ENCODE results near the gene C10orf90. TPM values are rescaled to one million over a fixed set of nuclear protein-coding genes. Genes with fewer than 3 reads are reported as not detected.

Gene C10orf90
- total RNA-seq, 2 experiments from 2014 or later: not detected

DNA sequence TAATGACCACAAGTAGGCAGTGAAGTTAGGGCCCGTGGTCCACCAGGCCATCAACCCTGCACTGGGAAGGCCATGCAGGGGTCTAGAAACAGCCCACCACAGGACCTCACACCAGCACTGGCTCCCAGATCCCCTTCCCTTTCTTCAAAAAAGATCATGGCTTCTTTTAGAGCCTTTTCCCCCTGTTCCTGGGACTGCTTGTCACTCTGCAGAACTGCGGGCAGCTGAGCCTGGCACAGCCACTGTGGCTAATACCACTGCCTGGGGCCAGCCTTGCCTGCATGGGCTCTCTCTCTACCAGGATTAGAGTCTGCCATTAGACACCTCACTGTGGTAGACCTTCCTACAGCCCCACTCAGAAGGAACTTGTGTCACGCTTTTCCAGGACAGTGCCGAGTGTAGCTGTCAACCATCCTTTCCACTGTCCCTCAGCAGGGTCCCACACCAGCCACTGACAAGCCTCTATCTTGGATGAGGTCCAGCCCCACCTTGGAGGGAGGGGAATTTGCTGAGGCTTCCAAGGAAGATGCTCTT is 19.0 kb upstream of the C10orf90 start:
- Mint-ChIP-seq H3K27me3 (no peaks in the 10 kb centered on the region), H3K27ac (no peak overlapping the region), H3K9me3 (no peaks in the 10 kb centered on the region), H3K4me1 (no peaks in the 10 kb centered on the region), H3K4me3 (no peak overlapping the region), H3K36me3 (ENCODE audit: low read depth) (no peaks in the 10 kb centered on the region)
- ChIA-PET POLR2A (no interaction called here), CTCF (no interaction called here)
- no peak for DNase-seq

DNA sequence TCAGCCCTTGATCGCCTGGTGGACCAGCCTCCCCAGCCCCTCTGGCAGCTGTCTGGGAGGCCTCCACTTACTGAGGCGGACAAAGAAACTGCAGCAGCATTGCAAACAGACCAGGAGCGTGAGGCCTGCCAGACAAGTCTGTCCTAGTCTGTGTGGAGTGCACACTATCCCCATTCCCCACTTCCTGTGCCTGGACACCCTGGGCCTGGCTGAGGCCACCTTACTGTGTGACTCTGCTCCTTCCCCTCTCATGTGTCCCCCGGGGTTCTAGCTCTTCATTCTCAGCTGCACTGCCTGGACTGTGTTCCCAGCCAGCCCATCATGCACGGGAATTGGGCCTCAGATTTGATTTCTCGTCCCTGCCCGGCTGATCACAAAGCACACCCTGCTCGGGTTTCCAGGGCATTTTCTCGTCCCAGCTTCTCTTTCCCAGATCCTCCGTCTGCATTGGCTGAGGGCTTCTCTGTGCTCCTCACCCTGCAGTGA is 16.7 kb upstream of the C10orf90 start:
- H3K9me3 Mint-ChIP-seq: no peaks in the 10 kb centered on the region
- H3K4me3 Mint-ChIP-seq: no peak overlapping the region
- DNase-seq: no peak
- no peak overlapping the region for H3K27ac Mint-ChIP-seq
- ChIA-PET POLR2A (no interaction called here), CTCF (no interaction called here)
- no peaks in the 10 kb centered on the region for H3K27me3 Mint-ChIP-seq
- no peaks in the 10 kb centered on the region for H3K4me1 Mint-ChIP-seq
- H3K36me3 Mint-ChIP-seq (ENCODE audit: low read depth): no peaks in the 10 kb centered on the region

DNA sequence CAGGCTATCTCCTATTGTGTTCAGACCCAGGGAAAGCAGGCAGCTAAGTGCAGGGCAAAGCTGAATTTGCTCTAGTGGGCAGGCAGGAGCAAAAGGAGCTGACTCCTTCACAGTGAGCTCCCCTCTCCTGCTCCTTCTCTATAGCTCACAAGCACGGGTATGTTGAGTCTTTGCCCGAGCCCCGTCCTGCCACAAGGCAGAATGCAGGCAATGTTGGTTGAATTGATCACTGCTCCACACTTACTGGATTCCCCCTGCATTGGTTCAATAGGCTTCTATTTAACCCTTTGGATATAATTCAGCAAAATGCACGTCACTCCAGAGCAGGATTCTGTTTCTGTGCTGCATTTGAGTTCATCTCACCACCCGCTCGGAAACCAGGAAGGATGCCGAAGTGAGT is 16.2 kb upstream of the C10orf90 start:
- no peak for DNase-seq
- Mint-ChIP-seq H3K4me1 (no peaks in the 10 kb centered on the region), H3K27ac (no peak overlapping the region), H3K4me3 (no peak overlapping the region), H3K9me3 (no peaks in the 10 kb centered on the region), H3K36me3 (ENCODE audit: low read depth) (no peaks in the 10 kb centered on the region), H3K27me3 (no peaks in the 10 kb centered on the region)
- ChIA-PET POLR2A (no interaction called here), CTCF (no interaction called here)

DNA sequence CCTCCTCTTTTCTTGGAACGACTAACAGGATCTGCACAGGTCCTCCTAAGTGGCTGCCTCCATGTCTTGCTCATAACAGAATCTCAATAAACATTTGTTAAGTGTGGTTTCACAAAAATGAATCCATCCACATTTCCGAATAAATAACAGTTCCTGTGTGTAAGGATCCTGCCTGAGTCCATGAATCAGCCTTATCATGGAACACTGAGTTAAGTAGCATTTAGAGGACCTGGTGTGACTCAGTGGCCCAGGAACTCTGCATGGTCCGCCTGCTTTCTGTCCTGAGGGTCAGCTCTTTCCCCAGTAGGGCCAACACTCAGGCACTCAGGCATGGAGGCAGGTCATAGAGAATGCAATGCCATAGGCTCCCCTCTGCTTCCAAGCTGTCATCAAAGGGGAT is 15.8 kb upstream of the C10orf90 start:
- H3K27me3 Mint-ChIP-seq: no peaks in the 10 kb centered on the region
- CTCF ChIA-PET: no interaction called here
- POLR2A ChIA-PET: no interaction called here
- no peak for DNase-seq
- H3K27ac Mint-ChIP-seq: no peak overlapping the region
- no peaks in the 10 kb centered on the region for H3K36me3 Mint-ChIP-seq (ENCODE audit: low read depth)
- H3K4me1 Mint-ChIP-seq: no peaks in the 10 kb centered on the region
- H3K9me3 Mint-ChIP-seq: no peaks in the 10 kb centered on the region
- no peak overlapping the region for H3K4me3 Mint-ChIP-seq

DNA sequence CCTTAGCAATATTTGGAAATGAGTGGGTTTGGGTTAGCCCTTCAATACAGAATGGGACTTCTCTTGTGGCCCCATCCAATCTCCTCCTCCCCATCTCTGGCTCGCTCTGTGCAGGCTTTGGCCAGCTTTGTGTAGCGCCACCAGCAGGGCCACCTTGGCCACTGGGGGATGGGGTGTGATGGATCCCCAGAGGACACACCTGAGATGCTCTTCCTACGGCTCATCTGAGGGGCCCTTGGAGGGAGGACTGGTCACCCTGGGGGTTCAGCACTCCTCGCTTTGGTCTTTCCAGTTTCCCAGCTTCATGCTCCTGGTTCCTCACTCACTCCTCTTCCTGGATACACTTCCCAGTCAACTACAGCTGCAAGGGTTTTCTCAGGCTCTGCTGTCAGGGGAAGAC is 15.3 kb upstream of the C10orf90 start:
- ChIA-PET POLR2A (no interaction called here), CTCF (no interaction called here)
- Mint-ChIP-seq H3K9me3 (no peaks in the 10 kb centered on the region), H3K4me3 (no peak overlapping the region), H3K27ac (no peak overlapping the region), H3K4me1 (no peaks in the 10 kb centered on the region), H3K27me3 (no peaks in the 10 kb centered on the region), H3K36me3 (ENCODE audit: low read depth) (no peaks in the 10 kb centered on the region)
- no peak for DNase-seq

DNA sequence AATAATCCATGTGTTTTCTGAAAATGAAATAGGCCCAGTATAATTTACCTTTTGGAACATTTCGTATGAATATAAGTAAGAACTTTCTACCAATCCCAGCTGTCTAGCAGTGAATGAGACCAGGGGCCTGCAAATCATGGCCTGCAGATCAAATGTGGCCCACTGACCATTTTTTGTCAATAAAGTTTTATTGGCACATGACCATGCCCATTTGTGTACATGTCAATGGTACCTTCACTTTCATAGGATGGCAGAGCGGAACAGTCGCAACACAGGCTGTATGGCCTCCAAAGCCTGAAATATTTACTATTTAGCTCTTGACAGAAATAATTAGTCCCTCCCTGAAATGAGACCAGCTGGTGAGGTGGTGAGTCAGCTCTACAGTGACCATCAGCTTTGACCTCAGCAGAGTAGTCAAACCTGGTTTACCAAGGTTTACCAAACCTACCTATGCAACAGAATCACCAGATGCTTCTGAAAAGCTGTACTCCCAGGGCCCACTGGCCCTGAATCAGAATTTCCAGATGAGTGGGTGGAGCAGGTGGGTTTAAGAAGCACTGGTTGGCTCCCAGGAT is 13.8 kb upstream of the C10orf90 start:
- CTCF ChIA-PET: no interaction called here
- H3K27ac Mint-ChIP-seq: no peak overlapping the region
- no peaks in the 10 kb centered on the region for H3K36me3 Mint-ChIP-seq (ENCODE audit: low read depth)

DNA sequence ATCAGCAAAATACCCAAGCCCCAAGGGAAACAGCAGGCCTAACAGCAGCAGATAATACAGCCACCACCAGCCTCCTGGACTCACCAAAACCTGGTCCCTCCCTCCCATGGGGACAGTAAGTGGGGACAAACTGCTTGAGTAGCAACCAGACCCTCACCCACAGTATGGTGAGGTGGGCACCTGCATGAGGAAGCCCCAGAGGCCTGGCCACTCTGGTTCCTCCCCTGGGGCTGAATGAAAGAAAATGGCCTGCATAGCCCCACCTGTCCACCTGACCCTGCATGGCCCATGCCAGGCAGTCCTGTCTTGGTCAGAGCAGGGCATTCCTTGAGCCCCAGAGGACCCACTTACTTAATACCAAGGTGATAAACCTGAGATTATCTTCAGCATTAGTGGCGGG is 13.0 kb upstream of the C10orf90 start:
- Mint-ChIP-seq H3K27me3 (no peaks in the 10 kb centered on the region), H3K9me3 (no peaks in the 10 kb centered on the region), H3K27ac (no peak overlapping the region), H3K36me3 (ENCODE audit: low read depth) (no peaks in the 10 kb centered on the region), H3K4me3 (no peak overlapping the region), H3K4me1 (no peaks in the 10 kb centered on the region)
- ChIA-PET CTCF (no interaction called here), POLR2A (no interaction called here)
- DNase-seq: no peak

More for the DNA sequence above, 13.8 kb upstream of the C10orf90 start:
- Mint-ChIP-seq H3K27me3 (no peaks in the 10 kb centered on the region), H3K4me3 (no peak overlapping the region), H3K4me1 (no peaks in the 10 kb centered on the region), H3K9me3 (no peaks in the 10 kb centered on the region)
- DNase-seq: no peak
- POLR2A ChIA-PET: no interaction called here

DNA sequence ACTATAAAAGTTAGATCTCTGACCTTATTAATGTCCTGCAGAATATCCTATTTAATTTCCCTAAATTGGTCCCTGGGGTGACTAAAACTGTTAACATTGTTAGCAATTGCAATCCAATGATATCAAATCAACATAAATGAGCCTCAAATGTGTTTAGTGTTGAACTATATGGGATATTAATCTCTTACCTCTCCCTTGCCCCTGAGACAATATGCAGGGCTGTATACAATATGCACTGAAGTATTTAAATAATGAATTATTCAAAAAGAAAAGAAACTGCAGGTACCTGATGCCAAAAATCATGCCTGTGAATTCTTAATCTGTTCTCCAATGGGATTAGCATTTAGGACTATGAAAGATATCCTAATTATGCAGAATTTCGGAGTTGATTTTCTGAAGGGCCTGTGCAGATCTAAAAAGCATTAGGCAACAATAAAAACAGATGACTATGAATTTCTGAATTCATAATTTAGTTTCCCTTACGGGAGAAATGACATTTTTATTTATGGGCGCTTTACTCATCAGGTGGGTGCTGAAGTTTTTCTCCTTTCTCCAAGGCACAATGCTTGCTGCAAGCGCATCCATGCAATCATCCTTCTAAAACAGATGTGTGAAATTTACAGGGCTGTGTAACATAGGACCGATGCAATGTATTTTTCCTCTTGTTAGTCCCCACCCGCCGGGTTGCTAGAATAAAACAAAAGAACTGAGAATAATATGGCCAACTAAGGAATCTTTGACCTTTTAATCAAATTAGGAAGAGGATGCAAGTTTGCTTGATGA is 5.4 kb upstream of the C10orf90 start:
- Mint-ChIP-seq H3K27ac (no peak overlapping the region), H3K36me3 (ENCODE audit: low read depth) (no peaks in the 10 kb centered on the region), H3K27me3 (no peaks in the 10 kb centered on the region), H3K9me3 (peaks cover 11% of the 10 kb centered on the region), H3K4me3 (no peak overlapping the region), H3K4me1 (no peaks in the 10 kb centered on the region)
- ChIA-PET POLR2A (no interaction called here), CTCF (no interaction called here)
- no peak for DNase-seq

DNA sequence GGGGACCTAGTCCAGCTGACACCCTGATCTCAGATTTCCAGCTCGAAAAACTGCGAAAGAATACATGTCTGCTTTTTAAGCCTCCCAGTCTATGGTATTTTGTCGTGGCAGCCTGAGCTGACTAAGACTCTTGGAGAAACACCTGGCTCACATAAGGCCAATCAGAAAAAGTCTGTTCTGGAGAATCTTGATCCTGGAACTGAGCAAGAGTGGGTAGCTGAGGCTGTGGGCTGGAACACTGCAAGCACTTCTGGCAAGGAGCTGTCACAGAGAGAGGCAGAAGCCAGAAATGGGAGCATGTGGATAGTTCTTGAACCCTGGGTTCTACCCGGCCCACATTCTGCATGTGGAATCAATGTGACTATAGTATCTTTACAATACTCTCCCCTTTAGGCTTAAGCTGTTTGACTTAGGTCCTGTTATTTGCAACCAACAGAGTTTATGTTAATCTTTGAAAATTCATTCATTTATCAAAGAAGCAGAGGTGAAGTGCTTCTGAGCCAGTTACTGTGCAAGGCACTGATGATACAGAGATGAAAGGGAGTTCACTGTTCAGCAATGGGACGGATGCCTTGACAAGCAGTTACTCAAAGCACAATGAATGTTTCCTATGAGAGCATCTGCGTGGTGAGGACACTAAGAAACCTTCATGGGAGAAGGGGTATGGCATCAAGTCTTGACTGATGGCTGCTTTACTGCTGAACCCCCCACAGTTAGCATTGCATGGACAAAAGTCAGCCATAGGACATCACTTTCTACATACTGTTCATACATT is 4.4 kb upstream of the C10orf90 start:
- CTCF ChIA-PET: no interaction called here
- Mint-ChIP-seq H3K4me3 (no peak overlapping the region), H3K9me3 (peaks cover 11% of the 10 kb centered on the region), H3K4me1 (no peaks in the 10 kb centered on the region), H3K27ac (no peak overlapping the region), H3K36me3 (ENCODE audit: low read depth) (no peaks in the 10 kb centered on the region), H3K27me3 (no peaks in the 10 kb centered on the region)
- DNase-seq: no peak
- POLR2A ChIA-PET: no interaction called here

DNA sequence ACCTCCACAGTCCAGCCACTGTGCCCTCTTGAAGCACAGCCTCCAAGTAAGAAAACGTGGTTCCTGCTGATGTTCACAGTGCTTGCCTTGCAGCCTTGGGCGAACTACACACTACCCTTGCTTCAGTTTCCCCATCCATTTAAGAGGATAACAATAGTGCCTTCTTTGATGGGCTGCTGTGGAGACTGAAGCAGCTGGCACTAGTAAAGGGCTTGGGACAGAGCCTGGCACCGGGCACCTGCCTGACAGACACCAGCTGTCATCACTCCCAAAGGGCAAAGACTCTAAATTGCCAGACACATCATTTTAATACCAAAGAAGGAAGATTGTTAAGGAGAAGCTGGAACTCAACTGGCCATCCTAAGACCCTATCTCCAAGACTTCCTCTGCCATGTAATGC is 3.1 kb upstream of the C10orf90 start:
- H3K27ac Mint-ChIP-seq: no peak overlapping the region
- DNase-seq: no peak
- H3K36me3 Mint-ChIP-seq (ENCODE audit: low read depth): no peaks in the 10 kb centered on the region
- no peak overlapping the region for H3K4me3 Mint-ChIP-seq
- no peaks in the 10 kb centered on the region for H3K4me1 Mint-ChIP-seq
- H3K9me3 Mint-ChIP-seq: peaks cover 11% of the 10 kb centered on the region
- ChIA-PET CTCF (no interaction called here), POLR2A (no interaction called here)
- no peaks in the 10 kb centered on the region for H3K27me3 Mint-ChIP-seq

DNA sequence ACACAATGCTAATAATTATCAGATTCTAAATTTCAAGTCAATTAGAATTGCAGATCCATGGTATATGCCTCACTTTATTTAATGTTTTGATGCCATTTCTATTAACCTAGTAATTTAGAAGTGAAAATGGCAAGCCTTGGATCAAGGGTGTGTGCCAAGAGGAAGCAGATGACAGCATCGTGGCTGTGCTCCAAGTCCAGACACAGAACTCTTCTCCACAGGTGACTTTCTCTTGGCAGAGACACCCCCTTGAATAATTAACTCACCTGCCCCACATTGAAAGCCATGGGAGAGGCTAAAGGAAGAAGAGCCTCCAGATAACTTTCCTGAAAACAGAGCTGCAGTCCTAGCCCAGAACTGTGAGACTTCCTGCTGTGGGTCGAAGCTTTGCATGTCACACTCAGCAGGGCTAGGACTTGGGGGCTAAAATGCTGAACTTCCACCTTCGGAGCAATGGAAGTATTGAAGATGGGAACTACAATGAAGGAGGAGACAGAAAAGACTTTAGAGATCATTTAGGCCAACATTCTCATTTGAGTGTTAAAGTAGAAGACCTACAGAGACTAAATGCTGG is 996 bp upstream of the C10orf90 start:
- no peaks in the 10 kb centered on the region for H3K4me1 Mint-ChIP-seq
- H3K9me3 Mint-ChIP-seq: peaks cover 11% of the 10 kb centered on the region
- no peak for DNase-seq
- H3K27ac Mint-ChIP-seq: no peak overlapping the region
- POLR2A ChIA-PET: no interaction called here
- H3K27me3 Mint-ChIP-seq: no peaks in the 10 kb centered on the region
- H3K36me3 Mint-ChIP-seq (ENCODE audit: low read depth): no peaks in the 10 kb centered on the region
- CTCF ChIA-PET: no interaction called here
- H3K4me3 Mint-ChIP-seq: no peak overlapping the region

DNA sequence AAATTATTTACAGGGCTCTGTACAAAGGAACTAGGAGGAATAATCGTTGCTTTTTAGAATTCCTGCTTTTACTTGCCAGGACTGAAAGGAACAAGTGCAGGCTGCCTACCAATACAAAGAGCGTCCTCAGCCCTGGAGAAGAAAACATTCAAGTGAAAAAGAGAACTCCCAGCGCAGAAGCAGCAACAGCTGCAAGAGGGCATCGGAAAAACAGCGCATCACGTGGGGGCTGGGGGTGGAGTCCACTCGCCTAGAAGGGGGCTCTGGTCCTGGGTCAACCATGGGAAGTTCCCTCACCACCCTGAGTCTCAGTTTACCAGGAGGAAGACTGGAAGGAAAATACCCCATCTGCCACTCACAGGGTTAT is 385 bp upstream of the C10orf90 start:
- no peak for DNase-seq
- POLR2A ChIA-PET: no interaction called here
- CTCF ChIA-PET: no interaction called here
- no peaks in the 10 kb centered on the region for H3K27me3 Mint-ChIP-seq
- H3K4me3 Mint-ChIP-seq: no peak overlapping the region
- no peak overlapping the region for H3K27ac Mint-ChIP-seq
- no peaks in the 10 kb centered on the region for H3K4me1 Mint-ChIP-seq
- no peaks in the 10 kb centered on the region for H3K36me3 Mint-ChIP-seq (ENCODE audit: low read depth)
- peaks cover 11% of the 10 kb centered on the region for H3K9me3 Mint-ChIP-seq

DNA sequence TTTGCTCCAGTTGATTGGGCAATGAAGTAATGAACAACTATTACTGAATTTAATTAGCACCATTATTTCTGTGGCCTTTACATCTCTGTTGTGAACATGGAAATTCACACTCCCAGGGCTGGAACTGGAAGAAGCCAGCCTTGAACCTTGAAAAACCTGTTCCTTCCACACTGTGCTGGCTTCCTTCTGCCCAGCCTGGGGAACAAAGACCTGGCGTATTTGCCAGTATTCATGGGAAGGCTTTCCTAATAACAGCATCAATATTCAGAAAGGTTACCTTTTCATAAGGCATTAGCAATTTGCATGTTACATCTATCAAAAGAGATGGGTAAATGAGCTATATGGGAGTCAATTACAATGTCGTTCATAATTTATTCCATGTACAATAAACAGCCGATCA is 1.3 kb downstream of the C10orf90 start:
- POLR2A ChIA-PET: no interaction called here
- no peaks in the 10 kb centered on the region for H3K27me3 Mint-ChIP-seq
- no peaks in the 10 kb centered on the region for H3K4me1 Mint-ChIP-seq
- no peak overlapping the region for H3K4me3 Mint-ChIP-seq
- no peak overlapping the region for H3K27ac Mint-ChIP-seq
- DNase-seq: no peak
- CTCF ChIA-PET: no interaction called here
- H3K9me3 Mint-ChIP-seq: peaks cover 11% of the 10 kb centered on the region
- no peaks in the 10 kb centered on the region for H3K36me3 Mint-ChIP-seq (ENCODE audit: low read depth)
